GM12892 (cell line): Measurements from ENCODE around the gene BIN1.

ENCODE experiments used
- POLR2A ChIP-seq: IDR thresholded peaks from 2 replicates; pipeline ENCODE4 v1.6.1; 2011; ENCODE audit warnings: low read depth, low read length, control low read depth
- POLR2AphosphoS5 ChIP-seq: IDR thresholded peaks from 2 replicates; pipeline ENCODE4 v1.6.1; 2011; ENCODE audit warnings: low read depth, low read length, control low read depth
- TAF1 ChIP-seq: IDR thresholded peaks from 2 replicates; pipeline ENCODE4 v1.6.1; 2011; ENCODE audit warnings: low read depth, mild to moderate bottlenecking, control low read depth, low read length, borderline replicate concordance

DNA sequence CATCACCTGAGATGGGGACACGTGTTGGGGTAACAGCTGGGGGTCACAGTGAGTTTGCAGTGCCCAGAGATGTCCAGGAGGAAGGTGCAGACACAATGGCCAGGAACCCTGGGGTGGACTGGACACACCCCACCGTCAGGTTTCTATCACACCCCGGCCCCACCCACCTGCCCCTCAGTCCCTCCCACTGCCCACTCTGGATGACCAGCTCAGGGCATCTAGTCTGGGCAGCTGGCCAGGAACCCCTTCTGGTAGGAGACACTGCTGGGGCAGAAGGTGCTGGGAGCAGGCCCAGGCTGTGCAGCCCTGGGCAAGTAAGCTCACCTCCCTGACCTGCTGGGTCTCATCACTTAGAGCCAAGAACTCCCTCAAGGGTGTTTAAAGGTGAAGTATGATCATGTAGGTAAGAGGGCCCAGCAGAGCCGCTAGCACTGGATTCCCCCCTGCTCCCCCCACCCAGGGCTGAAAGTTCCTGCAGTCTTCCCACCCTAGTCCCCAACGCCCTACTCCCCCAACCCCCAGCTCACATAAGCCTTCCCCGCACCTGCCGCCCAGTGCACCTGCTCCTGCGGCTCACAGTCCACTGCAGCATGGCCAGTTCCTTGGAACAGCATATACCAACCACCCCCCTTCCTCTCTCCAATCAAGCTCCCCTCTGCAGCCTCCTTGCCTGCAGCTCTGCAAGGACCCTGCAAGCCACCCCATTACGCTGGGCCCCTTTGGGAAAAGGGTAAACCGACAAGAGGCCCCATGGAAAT lies 17.3 kb downstream of the BIN1 start:
- TF ChIP-seq POLR2A: no peak
- TF ChIP-seq POLR2AphosphoS5: no peak
- TF ChIP-seq TAF1: no peak
